ENCODE data around the gene TXK.

DNA sequence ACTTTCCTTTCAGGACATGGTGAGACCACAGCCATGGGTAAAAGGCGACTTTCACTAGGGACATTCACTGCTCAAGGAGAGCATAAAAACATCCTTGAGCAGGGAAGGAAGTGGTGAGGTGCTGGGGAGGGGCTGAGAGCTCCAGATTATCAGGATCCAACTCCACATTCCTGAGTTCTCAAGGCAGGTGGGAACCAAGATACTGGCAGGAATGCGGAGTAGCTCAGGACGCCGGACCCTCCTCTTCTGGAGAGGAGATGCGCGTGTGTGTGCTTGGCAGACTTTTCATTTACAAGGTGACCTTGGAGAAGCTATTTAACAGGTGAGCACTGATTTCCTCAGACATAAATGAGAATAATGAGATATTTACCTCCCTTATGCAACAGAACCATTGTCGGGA is 41.3 kb upstream of the TXK start:
- TF ChIP-seq RORB (CRISPR knock-in tag; IDR thresholded peaks at IDR 0.05) = no peak
- TF ChIP-seq, protein P1, sequence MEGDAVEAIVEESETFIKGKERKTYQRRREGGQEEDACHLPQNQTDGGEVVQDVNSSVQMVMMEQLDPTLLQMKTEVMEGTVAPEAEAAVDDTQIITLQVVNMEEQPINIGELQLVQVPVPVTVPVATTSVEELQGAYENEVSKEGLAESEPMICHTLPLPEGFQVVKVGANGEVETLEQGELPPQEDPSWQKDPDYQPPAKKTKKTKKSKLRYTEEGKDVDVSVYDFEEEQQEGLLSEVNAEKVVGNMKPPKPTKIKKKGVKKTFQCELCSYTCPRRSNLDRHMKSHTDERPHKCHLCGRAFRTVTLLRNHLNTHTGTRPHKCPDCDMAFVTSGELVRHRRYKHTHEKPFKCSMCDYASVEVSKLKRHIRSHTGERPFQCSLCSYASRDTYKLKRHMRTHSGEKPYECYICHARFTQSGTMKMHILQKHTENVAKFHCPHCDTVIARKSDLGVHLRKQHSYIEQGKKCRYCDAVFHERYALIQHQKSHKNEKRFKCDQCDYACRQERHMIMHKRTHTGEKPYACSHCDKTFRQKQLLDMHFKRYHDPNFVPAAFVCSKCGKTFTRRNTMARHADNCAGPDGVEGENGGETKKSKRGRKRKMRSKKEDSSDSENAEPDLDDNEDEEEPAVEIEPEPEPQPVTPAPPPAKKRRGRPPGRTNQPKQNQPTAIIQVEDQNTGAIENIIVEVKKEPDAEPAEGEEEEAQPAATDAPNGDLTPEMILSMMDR (IDR thresholded peaks at IDR 0.05) = no peak
- TF ChIP-seq, protein P2, sequence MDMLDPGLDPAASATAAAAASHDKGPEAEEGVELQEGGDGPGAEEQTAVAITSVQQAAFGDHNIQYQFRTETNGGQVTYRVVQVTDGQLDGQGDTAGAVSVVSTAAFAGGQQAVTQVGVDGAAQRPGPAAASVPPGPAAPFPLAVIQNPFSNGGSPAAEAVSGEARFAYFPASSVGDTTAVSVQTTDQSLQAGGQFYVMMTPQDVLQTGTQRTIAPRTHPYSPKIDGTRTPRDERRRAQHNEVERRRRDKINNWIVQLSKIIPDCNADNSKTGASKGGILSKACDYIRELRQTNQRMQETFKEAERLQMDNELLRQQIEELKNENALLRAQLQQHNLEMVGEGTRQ (CRISPR knock-in tag; IDR thresholded peaks at IDR 0.05) = no peak
- TF ChIP-seq, protein P3, sequence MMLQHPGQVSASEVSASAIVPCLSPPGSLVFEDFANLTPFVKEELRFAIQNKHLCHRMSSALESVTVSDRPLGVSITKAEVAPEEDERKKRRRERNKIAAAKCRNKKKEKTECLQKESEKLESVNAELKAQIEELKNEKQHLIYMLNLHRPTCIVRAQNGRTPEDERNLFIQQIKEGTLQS (CRISPR knock-in tag; conservative IDR thresholded peaks at IDR 0.05) = no peak
- TF ChIP-seq MYBL2 (CRISPR knock-in tag; IDR thresholded peaks at IDR 0.05) = no peak
- TF ChIP-seq JUN (CRISPR knock-in tag; IDR thresholded peaks at IDR 0.05) = no peak
